IMR-90 (cell line): ENCODE measurements around the gene HSF2BP. TPM values are rescaled to one million over a fixed set of nuclear protein-coding genes. Genes with fewer than 3 reads are reported as not detected.
A peak's percentile ranks its signal among the peaks of the same experiment; 100 is the strongest.

ENCODE experiments used
- ATAC-seq: fragments of 200-7000 bp; cut with Tn5 transposase; 2 replicates; pipeline ENCODE4 v1.9.1; 2020; ENCODE audit warnings: low read depth, mild to moderate bottlenecking, moderate library complexity
- BruUV-seq: library from RNA; stranded (reverse); fragments of 400-500 nt; replicated peaks from 2 replicates; lab custom pipeline; 2021; lab: Mats Ljungman, UMichigan
- CTCF ChIA-PET: fragments of 300-600 bp; formaldehyde crosslinking; extraction: SDS; loops from one replicate; lab custom pipeline; 2021; ENCODE audit warnings: antibody characterized with exemption; lab: Yijun Ruan, JAX
- POLR2A ChIA-PET: fragments of 300-600 bp; sonication (Branson Sonifier 250); formaldehyde crosslinking; loops from one replicate; lab custom pipeline; 2022; ENCODE audit warnings: antibody characterized with exemption; ENCODE audit not compliant: unreplicated experiment; lab: Charles Lee
- DNase-seq: peaks from one replicate; pipeline ENCODE4 v3.0.0; 2013
- H2AFZ ChIP-seq: replicated peaks from 2 replicates; pipeline ENCODE3; 2013; ENCODE audit warnings: low read length, mild to moderate bottlenecking; ENCODE audit not compliant: poor library complexity
- H2AK5ac ChIP-seq: 2 replicates; pipeline ENCODE4 v1.6.1; 2013; ENCODE audit warnings: low read depth, low read length, inconsistent platforms
- H2AK9ac ChIP-seq: replicated peaks from 2 replicates; pipeline ENCODE3; 2013; ENCODE audit warnings: mild to moderate bottlenecking, low read depth, low read length, moderate library complexity; ENCODE audit not compliant: poor library complexity
- H2BK120ac ChIP-seq: 2 replicates; pipeline ENCODE4 v1.6.1; 2013; ENCODE audit warnings: low read depth, low read length, inconsistent platforms
- H2BK15ac ChIP-seq: 3 replicates; pipeline ENCODE4 v1.6.1; 2013; ENCODE audit warnings: low read depth, low read length, inconsistent platforms
- H2BK20ac ChIP-seq: 2 replicates; pipeline ENCODE4 v1.6.1; 2013; ENCODE audit warnings: low read depth, mild to moderate bottlenecking, inconsistent platforms, low read length, moderate library complexity
- H2BK5ac ChIP-seq: 2 replicates; pipeline ENCODE4 v1.6.1; 2013; ENCODE audit warnings: mild to moderate bottlenecking, low read depth, low read length, inconsistent platforms; ENCODE audit not compliant: poor library complexity, severe bottlenecking
- H3K14ac ChIP-seq: replicated peaks from 2 replicates; pipeline ENCODE4 v1.6.1; 2013; ENCODE audit warnings: low read depth, low read length, inconsistent platforms
- H3K18ac ChIP-seq: 2 replicates; pipeline ENCODE4 v1.6.1; 2013; ENCODE audit warnings: low read depth, low read length, control low read depth
- H3K23ac ChIP-seq: 2 replicates; pipeline ENCODE4 v1.6.1; 2013; ENCODE audit warnings: low read depth, low read length, inconsistent platforms
- H3K27ac ChIP-seq: 2 replicates; pipeline ENCODE4 v1.5.1; 2013; ENCODE audit warnings: mild to moderate bottlenecking, control low read depth, low read length; ENCODE audit not compliant: insufficient read depth
- H3K27me3 ChIP-seq: 2 replicates; pipeline ENCODE4 v1.6.1; 2013; ENCODE audit warnings: low read length; ENCODE audit not compliant: control insufficient read depth, insufficient read depth
- H3K36me3 ChIP-seq: 2 replicates; pipeline ENCODE4 v1.6.1; 2013; ENCODE audit warnings: low read length, mixed read lengths; ENCODE audit not compliant: control insufficient read depth, insufficient read depth
- H3K4ac ChIP-seq: 2 replicates; pipeline ENCODE4 v1.6.1; 2013; ENCODE audit warnings: low read depth, low read length, inconsistent platforms
- H3K4me1 ChIP-seq: 2 replicates; pipeline ENCODE4 v1.6.1; 2013; ENCODE audit warnings: low read length, mixed read lengths; ENCODE audit not compliant: control insufficient read depth, insufficient read depth
- H3K4me2 ChIP-seq: 2 replicates; pipeline ENCODE4 v1.6.1; 2013; ENCODE audit warnings: low read depth, mild to moderate bottlenecking, control low read depth, low read length, moderate library complexity
- H3K4me3 ChIP-seq: 2 replicates; pipeline ENCODE4 v1.5.1; 2013; ENCODE audit warnings: low read depth, mild to moderate bottlenecking, control low read depth, low read length, moderate library complexity; ENCODE audit not compliant: insufficient read depth
- H3K56ac ChIP-seq: 2 replicates; pipeline ENCODE4 v1.6.1; 2013; ENCODE audit warnings: low read length, inconsistent platforms; ENCODE audit not compliant: insufficient read depth; ENCODE audit errors: extremely low read depth
- H3K79me1 ChIP-seq, 2 experiments: 2 replicates each; pipeline ENCODE4 v1.6.1; 2013; ENCODE audit warnings: low read length in 2 of 2, inconsistent platforms in 1 of 2, low read depth in 1 of 2
- H3K9ac ChIP-seq: 2 replicates; pipeline ENCODE4 v1.6.1; 2013; ENCODE audit warnings: low read depth, low read length, control low read depth
- H3K9me1 ChIP-seq: 2 replicates; pipeline ENCODE4 v1.6.1; 2013; ENCODE audit warnings: low read length, inconsistent platforms; ENCODE audit not compliant: insufficient read depth
- H3K9me3 ChIP-seq: 2 replicates; pipeline ENCODE4 v1.6.1; 2013; ENCODE audit warnings: low read length; ENCODE audit not compliant: control insufficient read depth, insufficient read depth
- H4K20me1 ChIP-seq: 2 replicates; pipeline ENCODE4 v1.6.1; 2013; ENCODE audit warnings: low read length, inconsistent platforms; ENCODE audit not compliant: insufficient read depth
- H4K5ac ChIP-seq: 2 replicates; pipeline ENCODE4 v1.6.1; 2013; ENCODE audit warnings: mild to moderate bottlenecking, low read depth, low read length, control low read depth
- H4K8ac ChIP-seq, 2 experiments: 2 replicates each; pipeline ENCODE4 v1.6.1; 2013; ENCODE audit warnings: low read depth in 2 of 2, low read length in 2 of 2, control low read depth in 1 of 2, inconsistent platforms in 1 of 2
- H4K91ac ChIP-seq: 2 replicates; pipeline ENCODE4 v1.6.1; 2013; ENCODE audit warnings: low read depth, low read length, inconsistent platforms; ENCODE audit not compliant: insufficient read depth
- CEBPB ChIP-seq: IDR thresholded peaks from 2 replicates; pipeline ENCODE4 v1.6.1; 2012; ENCODE audit warnings: low read depth, low read length, improper control_type of control experiment
- CHD1 ChIP-seq: IDR thresholded peaks from 2 replicates; pipeline ENCODE4 v1.6.1; 2012; ENCODE audit warnings: low read depth, low read length, improper control_type of control experiment
- FOS ChIP-seq: fragments of 150-350 bp; IDR thresholded peaks from 2 replicates; pipeline ENCODE4 v1.6.1; 2016; ENCODE audit warnings: low read depth, low read length
- NFE2L2 ChIP-seq: fragments of 150-350 bp; IDR thresholded peaks from 2 replicates; pipeline ENCODE4 v1.6.1; 2016; ENCODE audit warnings: low read depth, mild to moderate bottlenecking, low read length
- POLR2A ChIP-seq: IDR thresholded peaks from 2 replicates; pipeline ENCODE4 v1.6.1; 2012; ENCODE audit warnings: mild to moderate bottlenecking, low read depth, low read length
- RAD21 ChIP-seq: IDR thresholded peaks from 2 replicates; pipeline ENCODE4 v1.6.1; 2012; ENCODE audit warnings: low read length, improper control_type of control experiment
- SMC3 ChIP-seq: fragments of 150-350 bp; IDR thresholded peaks from 2 replicates; pipeline ENCODE4 v1.6.1; 2016; ENCODE audit warnings: low read depth, mild to moderate bottlenecking, antibody characterized with exemption, low read length, moderate library complexity
- WGBS, 2 experiments: methylation state at CpG; one replicate each; pipeline versions ENCODE4 v1.1.5 to v1.1.7; 2013; ENCODE audit warnings: missing lambda C conversion rate in 2 of 2; ENCODE audit not compliant: insufficient read length in 1 of 2; ENCODE audit errors: extremely low coverage in 2 of 2; 5-methylcytosine and 5-hydroxymethylcytosine counted together
- dilution Hi-C: fragments of 300-500 bp; cut with HindIII; formaldehyde crosslinking; loops from one replicate; pipeline ENCODE4 v1.14.3; 2018; ENCODE audit warnings: low sequenced_read_pairs; ENCODE audit not compliant: unreplicated experiment
- in situ Hi-C: fragments of 300-500 bp; cut with MboI; formaldehyde crosslinking; loops from 3 replicates; pipeline ENCODE4 v1.14.3; 2019; ENCODE audit warnings: low sequenced_read_pairs, inconsistent platforms, mixed read lengths
- intact Hi-C: fragments of 100-400 bp; cut with micrococcal nuclease; formaldehyde crosslinking; loops from 2 replicates; pipeline ENCODE4 v1.10.0; 2022
- polyA plus RNA-seq, 3 experiments: library from polyadenylated mRNA; depleted of rRNA; stranded (reverse); fragments of >200 nt; gene quantifications; 2 replicates each; pipeline ENCODE4 v1.2.3, GENCODE V29; 2012; ENCODE audit warnings: low replicate concordance in 1 of 3
- total RNA-seq: library from RNA; depleted of rRNA; stranded (reverse); fragments of >200 nt; gene quantifications from 2 replicates; pipeline ENCODE4 v1.2.3, GENCODE V29; 2012
- TF ChIP-seq, protein P1 (sequence below): conservative IDR thresholded peaks from 2 replicates; pipeline ENCODE4 v1.5.1; 2012; ENCODE audit warnings: mild to moderate bottlenecking, low read depth, low read length, improper control_type of control experiment

The HSF2BP gene
- total and polyA plus RNA-seq, 2 of the 4 experiments (the other 2 are of a cell fraction): 0.87 to 0.90 TPM

- peak; percentile 98 for DNase-seq
- Histone ChIP-seq H3K18ac (peak overlapping the region; percentile 87; the same call in 1 of the 2 replicates), H3K9me3 (no peaks in the 10 kb centered on the region), H4K20me1 (no peaks in the 10 kb centered on the region), H3K4me2 (peak overlapping the region; percentile 61; the same call in 1 of the 2 replicates), H2BK20ac (peak overlapping the region; percentile 42), H2AK9ac (no peak overlapping the region), H2AK5ac (no peak overlapping the region), H4K5ac (peak overlapping the region; percentile 83), H3K79me1 (no peaks in the 10 kb centered on the region), H3K14ac (no peak overlapping the region), H4K91ac (peak overlapping the region; percentile 42), H3K4ac (peak overlapping the region; percentile 26), H3K27ac (peak overlapping the region; percentile 51; the same call in 1 of the 2 replicates), H3K9me1 (peaks cover 4% of the 10 kb centered on the region), H3K4me3 (no peak overlapping the region), H2AFZ (no peak overlapping the region), H3K4me1 (peaks cover 6% of the 10 kb centered on the region), H2BK15ac (0 out of 3 replicates have a peak overlapping the region, but pooled peaks have one; percentile 48), H3K27me3 (no peaks in the 10 kb centered on the region), H3K9ac (no peak overlapping the region), H2BK120ac (peak overlapping the region; percentile 26; the same call in 1 of the 2 replicates), H4K8ac (no peak overlapping the region), H3K23ac (no peak overlapping the region), H3K36me3 (no peaks in the 10 kb centered on the region), H3K56ac (no peak overlapping the region), H2BK5ac (peak overlapping the region; percentile 29)
- TF ChIP-seq, protein P1, sequence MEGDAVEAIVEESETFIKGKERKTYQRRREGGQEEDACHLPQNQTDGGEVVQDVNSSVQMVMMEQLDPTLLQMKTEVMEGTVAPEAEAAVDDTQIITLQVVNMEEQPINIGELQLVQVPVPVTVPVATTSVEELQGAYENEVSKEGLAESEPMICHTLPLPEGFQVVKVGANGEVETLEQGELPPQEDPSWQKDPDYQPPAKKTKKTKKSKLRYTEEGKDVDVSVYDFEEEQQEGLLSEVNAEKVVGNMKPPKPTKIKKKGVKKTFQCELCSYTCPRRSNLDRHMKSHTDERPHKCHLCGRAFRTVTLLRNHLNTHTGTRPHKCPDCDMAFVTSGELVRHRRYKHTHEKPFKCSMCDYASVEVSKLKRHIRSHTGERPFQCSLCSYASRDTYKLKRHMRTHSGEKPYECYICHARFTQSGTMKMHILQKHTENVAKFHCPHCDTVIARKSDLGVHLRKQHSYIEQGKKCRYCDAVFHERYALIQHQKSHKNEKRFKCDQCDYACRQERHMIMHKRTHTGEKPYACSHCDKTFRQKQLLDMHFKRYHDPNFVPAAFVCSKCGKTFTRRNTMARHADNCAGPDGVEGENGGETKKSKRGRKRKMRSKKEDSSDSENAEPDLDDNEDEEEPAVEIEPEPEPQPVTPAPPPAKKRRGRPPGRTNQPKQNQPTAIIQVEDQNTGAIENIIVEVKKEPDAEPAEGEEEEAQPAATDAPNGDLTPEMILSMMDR: no peak
- TF ChIP-seq CEBPB: peak; percentile 94
- no peak for TF ChIP-seq POLR2A
- no peak; the same call in 1 of the 2 replicates for TF ChIP-seq RAD21
- TF ChIP-seq SMC3: peak; percentile 3; the same call in 1 of the 2 replicates
- TF ChIP-seq CHD1: no peak
- no peak for TF ChIP-seq NFE2L2
- TF ChIP-seq FOS: no peak
- dilution Hi-C loops (no loop called here), intact Hi-C loops (loop anchor here (1.0 to 2.0 kb wide), 2 partner anchors 12 to 59 kb away; no protein-coding TSS in a partner anchor), in situ Hi-C loops (no loop called here)
- POLR2A ChIA-PET: interaction anchor here (0.6 kb wide), 1 partner anchor 134 kb away, joined by 5 read pairs; no protein-coding TSS in a partner anchor
- CTCF ChIA-PET: interaction anchor here (0.7 kb wide), 1 partner anchor 374 kb away, joined by 4 read pairs; no protein-coding TSS in a partner anchor
- BruUV-seq: no TSS peak
- peak; percentile 93 for ATAC-seq
- 0% methylated on average over 1 of the region's 9 CpGs; no CpG with 5 or more reads in 1 of the 2 experiments for WGBS, 2 experiments
Measured at GRCh38 chr21:43585924-43586413, 73.3 kb downstream of the HSF2BP start.
